GM12878 (cell line): ENCODE data around the gene IGIP. TPM values are rescaled to one million over a fixed set of nuclear protein-coding genes. Genes with fewer than 3 reads are reported as not detected.

ENCODE experiments used
- ATAC-seq: fragments of 200-7000 bp; cut with Tn5 transposase; 3 replicates; pipeline ENCODE4 v1.9.1; 2020; ENCODE audit warnings: mild to moderate bottlenecking, moderate library complexity
- BruUV-seq: library from RNA; stranded (reverse); fragments of 400-500 nt; replicated peaks from 2 replicates; lab custom pipeline; 2021; lab: Mats Ljungman, UMichigan
- CTCF ChIA-PET: fragments of 300-600 bp; sonication (Branson Sonifier 250); formaldehyde crosslinking; extraction: SDS; loops from one replicate; lab custom pipeline; 2021; ENCODE audit warnings: inconsistent platforms; lab: Yijun Ruan, JAX
- POLR2A ChIA-PET: fragments of 350-600 bp; formaldehyde crosslinking; extraction: SDS; loops from one replicate; lab custom pipeline; 2021; ENCODE audit warnings: inconsistent platforms; lab: Charles Lee
- RAD21 ChIA-PET: fragments of 300-600 bp; sonication (Branson Sonifier 250); formaldehyde crosslinking; loops from one replicate; lab custom pipeline; 2023; ENCODE audit warnings: antibody characterized with exemption; ENCODE audit not compliant: unreplicated experiment; lab: Charles Lee
- SMC1A ChIA-PET: fragments of 300-600 bp; sonication (Branson Sonifier 250); formaldehyde crosslinking; loops from one replicate; lab custom pipeline; 2023; ENCODE audit not compliant: unreplicated experiment, uncharacterized antibody; lab: Charles Lee
- DNase-seq: peaks from one replicate; pipeline ENCODE4 v3.0.0-alpha.2; 2011; ENCODE audit warnings: low read depth, low spot score
- FAIRE-seq: peaks from 3 replicates; lab custom pipeline; 2011; peaks lifted over from hg19 to GRCh38; lab: Jason Lieb, UNC
- H2AFZ ChIP-seq: 2 replicates; pipeline ENCODE4 v1.6.0; 2011; ENCODE audit warnings: low read depth, low read length, control low read depth; ENCODE audit not compliant: control insufficient read depth
- H3K27ac ChIP-seq: 2 replicates; pipeline ENCODE4 v1.5.1; 2011; ENCODE audit warnings: control low read depth; ENCODE audit not compliant: control insufficient read depth, insufficient read depth
- H3K27me3 ChIP-seq, 2 experiments: replicated peaks in 1 of 2; 2 replicates each; pipeline versions ENCODE4 v1.6.0 to v1.6.1; 2011; ENCODE audit warnings: low read length in 1 of 2; ENCODE audit not compliant: control insufficient read depth in 2 of 2, insufficient read depth in 2 of 2
- H3K36me3 ChIP-seq, 2 experiments: 2 replicates each; pipeline ENCODE4 v1.5.1; 2011; ENCODE audit warnings: low read length in 1 of 2; ENCODE audit not compliant: control insufficient read depth in 2 of 2, insufficient read depth in 2 of 2
- H3K4me1 ChIP-seq: 2 replicates; pipeline ENCODE4 v1.6.1; 2011; ENCODE audit warnings: mild to moderate bottlenecking, low read length, moderate library complexity, mixed read lengths; ENCODE audit not compliant: control insufficient read depth, insufficient read depth
- H3K4me2 ChIP-seq: 2 replicates; pipeline ENCODE4 v1.6.0; 2011; ENCODE audit warnings: control low read depth; ENCODE audit not compliant: control insufficient read depth, insufficient read depth
- H3K4me3 ChIP-seq: fragments of 200-600 bp; sonication (generic); 2 replicates; pipeline ENCODE4 v1.5.1; 2016
- H3K79me2 ChIP-seq: 2 replicates; pipeline ENCODE4 v1.6.0; 2011; ENCODE audit warnings: low read length; ENCODE audit not compliant: control insufficient read depth, insufficient read depth
- H3K9ac ChIP-seq: 2 replicates; pipeline ENCODE4 v1.8.0; 2011; ENCODE audit warnings: low read length, control low read depth, mixed read lengths; ENCODE audit not compliant: control insufficient read depth, insufficient read depth
- H3K9me3 ChIP-seq: replicated peaks from 3 replicates; pipeline ENCODE4 v1.5.1; 2011; ENCODE audit warnings: mild to moderate bottlenecking, low read length; ENCODE audit not compliant: control insufficient read depth, insufficient read depth
- H4K20me1 ChIP-seq: 2 replicates; pipeline ENCODE4 v1.6.0; 2011; ENCODE audit not compliant: control insufficient read depth, insufficient read depth
- BRCA1 ChIP-seq: IDR thresholded peaks from 2 replicates; pipeline ENCODE4 v1.6.1; 2011; ENCODE audit warnings: low read depth, low read length, improper control_type of control experiment
- KDM1A ChIP-seq: fragments of 200-600 bp; sonication (generic); IDR thresholded peaks from 2 replicates; pipeline ENCODE4 v1.6.1; 2016; ENCODE audit warnings: borderline replicate concordance
- LARP7 ChIP-seq: fragments of 450-650 bp; IDR thresholded peaks from 2 replicates; pipeline ENCODE4 v1.6.1; 2017; ENCODE audit warnings: mild to moderate bottlenecking
- MTA2 ChIP-seq: fragments of 450-650 bp; IDR thresholded peaks from 2 replicates; pipeline ENCODE4 v1.6.1; 2016; ENCODE audit warnings: low read depth, mild to moderate bottlenecking, moderate library complexity
- MYC ChIP-seq: IDR thresholded peaks from 2 replicates; pipeline ENCODE4 v1.6.1; 2011; ENCODE audit warnings: mild to moderate bottlenecking, low read length, moderate library complexity, inconsistent platforms; ENCODE audit not compliant: insufficient read depth, insufficient replicate concordance, insufficient read length, severe bottlenecking
- PAX8 ChIP-seq: fragments of 450-650 bp; IDR thresholded peaks from 2 replicates; pipeline ENCODE4 v1.6.1; 2017; ENCODE audit warnings: mild to moderate bottlenecking, moderate library complexity
- POLR2AphosphoS2 ChIP-seq: IDR thresholded peaks from 2 replicates; pipeline ENCODE4 v1.6.1; 2011; ENCODE audit warnings: low read depth, mild to moderate bottlenecking, low read length, improper control_type of control experiment, moderate library complexity
- SMAD1 ChIP-seq: fragments of 450-650 bp; IDR thresholded peaks from 2 replicates; pipeline ENCODE4 v1.6.1; 2018; ENCODE audit warnings: mild to moderate bottlenecking, low read depth; ENCODE audit not compliant: partially characterized antibody
- SPI1 ChIP-seq: IDR thresholded peaks from 2 replicates; pipeline ENCODE4 v1.6.1; 2011; ENCODE audit warnings: low read depth, mild to moderate bottlenecking, low read length, moderate library complexity, borderline replicate concordance; ENCODE audit not compliant: insufficient read depth
- TAF1 ChIP-seq: IDR thresholded peaks from 2 replicates; pipeline ENCODE4 v1.6.1; 2011; ENCODE audit warnings: mild to moderate bottlenecking, low read depth, low read length, borderline replicate concordance
- WGBS: methylation state at CpG from one replicate; pipeline ENCODE4 v1.1.6; 2016; ENCODE audit warnings: low lambda C conversion rate; ENCODE audit not compliant: insufficient replicate concordance, insufficient coverage; ENCODE audit errors: missing lambda C conversion rate; 5-methylcytosine and 5-hydroxymethylcytosine counted together
- in situ Hi-C: fragments of 300-500 bp; cut with MboI; formaldehyde crosslinking; loops from 9 replicates; pipeline ENCODE4 v1.14.3; 2018; ENCODE audit warnings: mixed read lengths
- intact Hi-C: fragments of 100-400 bp; cut with micrococcal nuclease; formaldehyde crosslinking; loops from one replicate; pipeline ENCODE4 v1.14.2; 2022; ENCODE audit not compliant: unreplicated experiment
- polyA plus RNA-seq, 11 experiments: library from polyadenylated mRNA; depleted of rRNA in 4 of 11; unstranded in 6 of 11; stranded (reverse) in 5 of 11; fragments of >200 nt; fragmentation: Nextera tagmentation in 4 of 11; fragmentation: Illumina TruSeq in 1 of 11; extraction: Ambion mirVana in 4 of 11; extraction: Trizol in 1 of 11; gene quantifications; 1 replicate in 1 of 11; 2 replicates in 10 of 11; pipeline versions ENCODE4 v1.2.1 to v1.2.3, GENCODE V29; 2011 to 2016; ENCODE audit warnings: inconsistent platforms in 2 of 11, missing spikeins in 2 of 11, low read depth in 1 of 11
- total RNA-seq, 4 experiments: library from RNA; depleted of rRNA in 3 of 4; stranded (reverse); fragments of >200 nt in 3 of 4; fragmentation: Illumina TruSeq in 1 of 4; extraction: Trizol in 1 of 4; gene quantifications; 2 replicates each; pipeline versions ENCODE4 v1.2.1 to v1.2.3, GENCODE V29; 2013 to 2021
- TF ChIP-seq, protein P1 (sequence below): fragments of 450-650 bp; IDR thresholded peaks from 2 replicates; pipeline ENCODE4 v1.6.1; 2018; ENCODE audit warnings: mild to moderate bottlenecking, low read depth, moderate library complexity; ENCODE audit not compliant: partially characterized antibody
- TF ChIP-seq, protein P2 (sequence below): fragments of 450-650 bp; IDR thresholded peaks from 2 replicates; pipeline ENCODE4 v1.6.1; 2017; ENCODE audit warnings: mild to moderate bottlenecking
- TF ChIP-seq, protein P3 (sequence below): fragments of 450-650 bp; formaldehyde crosslinking; IDR thresholded peaks from 2 replicates; pipeline ENCODE4 v1.4.0; 2020; ENCODE audit warnings: mild to moderate bottlenecking, moderate library complexity
- TF ChIP-seq, protein P4 (sequence below), 3 experiments: IDR thresholded peaks in 2 of 3; conservative IDR thresholded peaks in 1 of 3; 2 replicates each; pipeline ENCODE4 v1.5.1; 2011; ENCODE audit warnings: low read depth in 3 of 3, low read length in 3 of 3, mild to moderate bottlenecking in 3 of 3, control low read depth in 2 of 3, moderate library complexity in 2 of 3, inconsistent platforms in 1 of 3, mixed read lengths in 1 of 3; ENCODE audit not compliant: control insufficient read depth in 2 of 3, insufficient read depth in 1 of 3; ENCODE audit errors: extremely low read depth in 1 of 3

IGIP gene
- total and polyA plus RNA-seq, 10 of the 15 experiments (the other 5 are each of a cell fraction or from before 2014, with no cell fraction given) = 0.58 to 3.3 (median 1.9) TPM

DNA sequence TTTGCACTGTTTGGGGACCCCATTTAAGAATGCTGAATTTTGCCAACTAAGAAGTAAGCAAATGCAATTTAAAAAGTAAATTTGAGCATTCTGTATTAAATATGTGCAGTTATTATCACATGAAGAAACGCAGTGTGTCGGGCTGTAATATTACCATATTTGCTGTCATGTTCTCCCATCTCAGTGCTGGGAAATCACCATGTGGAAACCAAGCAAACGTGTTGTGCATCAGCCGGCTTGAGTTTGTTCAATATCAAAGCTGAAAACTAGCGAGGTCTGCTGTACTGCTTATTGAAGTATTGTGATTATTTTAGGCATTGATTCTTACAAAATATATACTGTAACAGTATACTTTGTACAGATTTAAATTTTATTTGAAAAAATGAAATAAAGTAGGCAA lies 2.6 kb downstream of the IGIP start:
- intact Hi-C loops (no loop called here), in situ Hi-C loops (no loop called here)
- POLR2A ChIA-PET = no interaction called here
- FAIRE-seq = no peak
- no peak for ATAC-seq
- no TSS peak for BruUV-seq
- no peak overlapping the region for H2AFZ ChIP-seq
- H3K4me2 ChIP-seq = no peak overlapping the region
- no peaks in the 10 kb centered on the region for H3K36me3 ChIP-seq
- RAD21 ChIA-PET = no interaction called here
- WGBS = 80% methylated on average over 5 of the region's 5 CpGs
- H3K79me2 ChIP-seq = peaks cover 3% of the 10 kb centered on the region
- H3K4me1 ChIP-seq = peaks cover 12% of the 10 kb centered on the region
- SMC1A ChIA-PET = no interaction called here
- no peak overlapping the region for H3K9ac ChIP-seq
- no peak overlapping the region for H3K4me3 ChIP-seq
- H4K20me1 ChIP-seq = no peaks in the 10 kb centered on the region; the same call in 1 of the 2 replicates
- no peak for DNase-seq
- H3K27me3 ChIP-seq = no peaks in the 10 kb centered on the region
- H3K9me3 ChIP-seq = no peaks in the 10 kb centered on the region
- H3K27ac ChIP-seq = no peak overlapping the region
- CTCF ChIA-PET = interaction anchor here (0.7 to 1.6 kb wide), 2 partner anchors 11 to 162 kb away, joined by 3 read pairs; no protein-coding TSS in a partner anchor
- TF ChIP-seq SPI1 (no peak), SMAD1 (no peak), TAF1 (no peak), MTA2 (no peak), PAX8 (no peak), KDM1A (no peak), POLR2AphosphoS2 (no peak), BRCA1 (no peak), LARP7 (no peak), MYC (no peak)
- TF ChIP-seq, protein P1, sequence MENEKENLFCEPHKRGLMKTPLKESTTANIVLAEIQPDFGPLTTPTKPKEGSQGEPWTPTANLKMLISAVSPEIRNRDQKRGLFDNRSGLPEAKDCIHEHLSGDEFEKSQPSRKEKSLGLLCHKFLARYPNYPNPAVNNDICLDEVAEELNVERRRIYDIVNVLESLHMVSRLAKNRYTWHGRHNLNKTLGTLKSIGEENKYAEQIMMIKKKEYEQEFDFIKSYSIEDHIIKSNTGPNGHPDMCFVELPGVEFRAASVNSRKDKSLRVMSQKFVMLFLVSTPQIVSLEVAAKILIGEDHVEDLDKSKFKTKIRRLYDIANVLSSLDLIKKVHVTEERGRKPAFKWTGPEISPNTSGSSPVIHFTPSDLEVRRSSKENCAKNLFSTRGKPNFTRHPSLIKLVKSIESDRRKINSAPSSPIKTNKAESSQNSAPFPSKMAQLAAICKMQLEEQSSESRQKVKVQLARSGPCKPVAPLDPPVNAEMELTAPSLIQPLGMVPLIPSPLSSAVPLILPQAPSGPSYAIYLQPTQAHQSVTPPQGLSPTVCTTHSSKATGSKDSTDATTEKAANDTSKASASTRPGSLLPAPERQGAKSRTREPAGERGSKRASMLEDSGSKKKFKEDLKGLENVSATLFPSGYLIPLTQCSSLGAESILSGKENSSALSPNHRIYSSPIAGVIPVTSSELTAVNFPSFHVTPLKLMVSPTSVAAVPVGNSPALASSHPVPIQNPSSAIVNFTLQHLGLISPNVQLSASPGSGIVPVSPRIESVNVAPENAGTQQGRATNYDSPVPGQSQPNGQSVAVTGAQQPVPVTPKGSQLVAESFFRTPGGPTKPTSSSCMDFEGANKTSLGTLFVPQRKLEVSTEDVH = no peak
- TF ChIP-seq, protein P2, sequence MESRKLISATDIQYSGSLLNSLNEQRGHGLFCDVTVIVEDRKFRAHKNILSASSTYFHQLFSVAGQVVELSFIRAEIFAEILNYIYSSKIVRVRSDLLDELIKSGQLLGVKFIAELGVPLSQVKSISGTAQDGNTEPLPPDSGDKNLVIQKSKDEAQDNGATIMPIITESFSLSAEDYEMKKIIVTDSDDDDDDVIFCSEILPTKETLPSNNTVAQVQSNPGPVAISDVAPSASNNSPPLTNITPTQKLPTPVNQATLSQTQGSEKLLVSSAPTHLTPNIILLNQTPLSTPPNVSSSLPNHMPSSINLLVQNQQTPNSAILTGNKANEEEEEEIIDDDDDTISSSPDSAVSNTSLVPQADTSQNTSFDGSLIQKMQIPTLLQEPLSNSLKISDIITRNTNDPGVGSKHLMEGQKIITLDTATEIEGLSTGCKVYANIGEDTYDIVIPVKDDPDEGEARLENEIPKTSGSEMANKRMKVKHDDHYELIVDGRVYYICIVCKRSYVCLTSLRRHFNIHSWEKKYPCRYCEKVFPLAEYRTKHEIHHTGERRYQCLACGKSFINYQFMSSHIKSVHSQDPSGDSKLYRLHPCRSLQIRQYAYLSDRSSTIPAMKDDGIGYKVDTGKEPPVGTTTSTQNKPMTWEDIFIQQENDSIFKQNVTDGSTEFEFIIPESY = no peak
- TF ChIP-seq, protein P3, sequence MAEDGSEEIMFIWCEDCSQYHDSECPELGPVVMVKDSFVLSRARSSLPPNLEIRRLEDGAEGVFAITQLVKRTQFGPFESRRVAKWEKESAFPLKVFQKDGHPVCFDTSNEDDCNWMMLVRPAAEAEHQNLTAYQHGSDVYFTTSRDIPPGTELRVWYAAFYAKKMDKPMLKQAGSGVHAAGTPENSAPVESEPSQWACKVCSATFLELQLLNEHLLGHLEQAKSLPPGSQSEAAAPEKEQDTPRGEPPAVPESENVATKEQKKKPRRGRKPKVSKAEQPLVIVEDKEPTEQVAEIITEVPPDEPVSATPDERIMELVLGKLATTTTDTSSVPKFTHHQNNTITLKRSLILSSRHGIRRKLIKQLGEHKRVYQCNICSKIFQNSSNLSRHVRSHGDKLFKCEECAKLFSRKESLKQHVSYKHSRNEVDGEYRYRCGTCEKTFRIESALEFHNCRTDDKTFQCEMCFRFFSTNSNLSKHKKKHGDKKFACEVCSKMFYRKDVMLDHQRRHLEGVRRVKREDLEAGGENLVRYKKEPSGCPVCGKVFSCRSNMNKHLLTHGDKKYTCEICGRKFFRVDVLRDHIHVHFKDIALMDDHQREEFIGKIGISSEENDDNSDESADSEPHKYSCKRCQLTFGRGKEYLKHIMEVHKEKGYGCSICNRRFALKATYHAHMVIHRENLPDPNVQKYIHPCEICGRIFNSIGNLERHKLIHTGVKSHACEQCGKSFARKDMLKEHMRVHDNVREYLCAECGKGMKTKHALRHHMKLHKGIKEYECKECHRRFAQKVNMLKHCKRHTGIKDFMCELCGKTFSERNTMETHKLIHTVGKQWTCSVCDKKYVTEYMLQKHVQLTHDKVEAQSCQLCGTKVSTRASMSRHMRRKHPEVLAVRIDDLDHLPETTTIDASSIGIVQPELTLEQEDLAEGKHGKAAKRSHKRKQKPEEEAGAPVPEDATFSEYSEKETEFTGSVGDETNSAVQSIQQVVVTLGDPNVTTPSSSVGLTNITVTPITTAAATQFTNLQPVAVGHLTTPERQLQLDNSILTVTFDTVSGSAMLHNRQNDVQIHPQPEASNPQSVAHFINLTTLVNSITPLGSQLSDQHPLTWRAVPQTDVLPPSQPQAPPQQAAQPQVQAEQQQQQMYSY = no peak
- TF ChIP-seq, protein P4, sequence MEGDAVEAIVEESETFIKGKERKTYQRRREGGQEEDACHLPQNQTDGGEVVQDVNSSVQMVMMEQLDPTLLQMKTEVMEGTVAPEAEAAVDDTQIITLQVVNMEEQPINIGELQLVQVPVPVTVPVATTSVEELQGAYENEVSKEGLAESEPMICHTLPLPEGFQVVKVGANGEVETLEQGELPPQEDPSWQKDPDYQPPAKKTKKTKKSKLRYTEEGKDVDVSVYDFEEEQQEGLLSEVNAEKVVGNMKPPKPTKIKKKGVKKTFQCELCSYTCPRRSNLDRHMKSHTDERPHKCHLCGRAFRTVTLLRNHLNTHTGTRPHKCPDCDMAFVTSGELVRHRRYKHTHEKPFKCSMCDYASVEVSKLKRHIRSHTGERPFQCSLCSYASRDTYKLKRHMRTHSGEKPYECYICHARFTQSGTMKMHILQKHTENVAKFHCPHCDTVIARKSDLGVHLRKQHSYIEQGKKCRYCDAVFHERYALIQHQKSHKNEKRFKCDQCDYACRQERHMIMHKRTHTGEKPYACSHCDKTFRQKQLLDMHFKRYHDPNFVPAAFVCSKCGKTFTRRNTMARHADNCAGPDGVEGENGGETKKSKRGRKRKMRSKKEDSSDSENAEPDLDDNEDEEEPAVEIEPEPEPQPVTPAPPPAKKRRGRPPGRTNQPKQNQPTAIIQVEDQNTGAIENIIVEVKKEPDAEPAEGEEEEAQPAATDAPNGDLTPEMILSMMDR (IDR thresholded peaks at IDR 0.05 in 2 of 3, conservative IDR thresholded peaks at IDR 0.05 in 1 of 3; ENCODE audit: control insufficient read depth in 2 of 3, extremely low read depth in 1 of 3, insufficient read depth in 1 of 3, low read depth in 3 of 3, low read length in 3 of 3) = no peak
